ENCODE results near the gene LRCOL1. TPM values are rescaled to one million over a fixed set of nuclear protein-coding genes. Genes with fewer than 3 reads are reported as not detected.

Gene LRCOL1
- total and polyA plus RNA-seq, 2 of the 8 experiments (the other 6 are each of a cell fraction or from before 2014, with no cell fraction given), result not detected

GRCh38 chr12:132657004-132657727, 46.8 kb upstream of the LRCOL1 start:
- no peak overlapping the region for H4K5ac ChIP-seq (ENCODE audit: insufficient read length, low read depth, low read length)
- ChIA-PET CTCF (ENCODE audit: partially characterized antibody) (interaction anchor here (1.2 kb wide), 1 partner anchor 18 kb away, joined by 8 read pairs; no protein-coding TSS in a partner anchor), POLR2A (ENCODE audit: partially characterized antibody) (interaction anchor here (1.5 to 1.6 kb wide), 2 partner anchors 26 to 42 kb away, joined by 4 read pairs; no protein-coding TSS in a partner anchor)
- DNase-seq (ENCODE audit: low read depth in 1 of 2, low spot score in 2 of 2) (no peak), FAIRE-seq (no peak)
- H3K18ac ChIP-seq (ENCODE audit: extremely low read depth, low read length), result no peak overlapping the region
- H2BK120ac ChIP-seq (replicated peaks; ENCODE audit: low read depth, low read length), result no peak overlapping the region
- WGBS, 2 experiments (ENCODE audit: extremely low coverage in 1 of 2, insufficient coverage in 1 of 2, insufficient read length in 1 of 2, insufficient replicate concordance in 2 of 2, low coverage in 1 of 2, low lambda C conversion rate in 2 of 2, missing lambda C conversion rate in 1 of 2), result 91% methylated on average over 12 of the region's 12 CpGs; no CpG with 5 or more reads in 1 of the 2 experiments
- H2AFZ ChIP-seq (ENCODE audit: low read length), result no peak overlapping the region
- no peak overlapping the region for H3K14ac ChIP-seq (ENCODE audit: insufficient read length)
- H3K4ac ChIP-seq (replicated peaks; ENCODE audit: insufficient read length, low read depth, low read length), result no peak overlapping the region
- no peak overlapping the region for H3K4me3 ChIP-seq (ENCODE audit: extremely low read depth in 1 of 4, insufficient read depth in 2 of 4, low read depth in 3 of 4, low read length in 4 of 4)
- no peaks in the 10 kb centered on the region for H3K27me3 ChIP-seq (replicated peaks in 1 of 4; ENCODE audit: control insufficient read depth in 3 of 4, extremely low read depth in 1 of 4, insufficient read depth in 3 of 4, low read length in 3 of 4)
- no peak overlapping the region for H3K56ac ChIP-seq (replicated peaks; ENCODE audit: insufficient read length, low read depth, low read length)
- no peak overlapping the region for H2BK15ac ChIP-seq (ENCODE audit: low read length)
- H3K23me2 ChIP-seq (ENCODE audit: low read depth, low read length), result no peaks in the 10 kb centered on the region; the same call in 1 of the 2 replicates
- no peak overlapping the region for H3K23ac ChIP-seq (ENCODE audit: insufficient read length)
- no peak overlapping the region for H2BK5ac ChIP-seq (ENCODE audit: low read depth, low read length)
- H2AK5ac ChIP-seq (ENCODE audit: low read depth, low read length), result no peak overlapping the region
- H3K9me3 ChIP-seq (ENCODE audit: insufficient read depth in 2 of 2, low read depth in 1 of 2, low read length in 1 of 2), result no peaks in the 10 kb centered on the region
- peaks cover 5 to 13% of the 10 kb centered on the region in 2 experiments for H4K20me1 ChIP-seq (replicated peaks in 1 of 2; ENCODE audit: control insufficient read depth in 1 of 2, insufficient read depth in 2 of 2, low read length in 2 of 2)
- H4K91ac ChIP-seq (replicated peaks; ENCODE audit: insufficient read length, low read length), result no peak overlapping the region
- no peak overlapping the region for H3K9ac ChIP-seq (replicated peaks in 1 of 4; ENCODE audit: extremely low read depth in 1 of 4, low read depth in 3 of 4, low read length in 3 of 4)
- no peak overlapping the region for H3K27ac ChIP-seq (ENCODE audit: low read depth, low read length)
- 0 out of 7 replicates have a peak, but pooled peaks cover 0 to 3% (median 0%) of the 10 kb centered on the region in 4 experiments for H3K4me1 ChIP-seq (replicated peaks in 1 of 4; ENCODE audit: control insufficient read depth in 3 of 4, insufficient read depth in 4 of 4, low read length in 3 of 4)
- no peaks in the 10 kb centered on the region; a peak in 1 of 4 replicates for H3K79me2 ChIP-seq (ENCODE audit: control insufficient read depth in 1 of 2, insufficient read depth in 2 of 2, low read length in 2 of 2)
- TF ChIP-seq SP1 (IDR thresholded peaks at IDR 0.05; ENCODE audit: low read depth, low read length) (no peak), EZH2 (IDR thresholded peaks at IDR 0.05; ENCODE audit: low read depth, low read length, severe bottlenecking) (no peak), HDAC6 (IDR thresholded peaks at IDR 0.05; ENCODE audit: low read depth, low read length) (no peak), CHD1 (IDR thresholded peaks at IDR 0.05; ENCODE audit: low read depth, low read length) (no peak), TAF7 (optimal IDR thresholded peaks at IDR 0.05; ENCODE audit: borderline replicate concordance, low read depth, low read length) (no peak), TCF12 (IDR thresholded peaks at IDR 0.05; ENCODE audit: low read depth, low read length) (no peak)
- peaks cover 42 to 86% (median 73%) of the 10 kb centered on the region in 4 experiments for H3K36me3 ChIP-seq (ENCODE audit: control insufficient read depth in 2 of 4, insufficient read depth in 4 of 4, low read length in 3 of 4)
- no peak overlapping the region for H2BK12ac ChIP-seq (ENCODE audit: low read depth, low read length)
- H3K4me2 ChIP-seq (ENCODE audit: insufficient read depth in 1 of 2, low read depth in 2 of 2, low read length in 2 of 2), result no peak overlapping the region
- no peaks in the 10 kb centered on the region for H3K79me1 ChIP-seq (ENCODE audit: low read depth, low read length)
- no peak overlapping the region for H2BK20ac ChIP-seq (ENCODE audit: low read length)
- no peak overlapping the region for H4K8ac ChIP-seq (ENCODE audit: extremely low read depth, insufficient read depth, low read length)

Measured in H1 (cell line).